ENCODE data around the gene TBC1D22A.

- TF ChIP-seq CTCF (IDR thresholded peaks at IDR 0.05; ENCODE audit: low read depth, low read length, missing input control), result no peak
- TF ChIP-seq, protein P1, sequence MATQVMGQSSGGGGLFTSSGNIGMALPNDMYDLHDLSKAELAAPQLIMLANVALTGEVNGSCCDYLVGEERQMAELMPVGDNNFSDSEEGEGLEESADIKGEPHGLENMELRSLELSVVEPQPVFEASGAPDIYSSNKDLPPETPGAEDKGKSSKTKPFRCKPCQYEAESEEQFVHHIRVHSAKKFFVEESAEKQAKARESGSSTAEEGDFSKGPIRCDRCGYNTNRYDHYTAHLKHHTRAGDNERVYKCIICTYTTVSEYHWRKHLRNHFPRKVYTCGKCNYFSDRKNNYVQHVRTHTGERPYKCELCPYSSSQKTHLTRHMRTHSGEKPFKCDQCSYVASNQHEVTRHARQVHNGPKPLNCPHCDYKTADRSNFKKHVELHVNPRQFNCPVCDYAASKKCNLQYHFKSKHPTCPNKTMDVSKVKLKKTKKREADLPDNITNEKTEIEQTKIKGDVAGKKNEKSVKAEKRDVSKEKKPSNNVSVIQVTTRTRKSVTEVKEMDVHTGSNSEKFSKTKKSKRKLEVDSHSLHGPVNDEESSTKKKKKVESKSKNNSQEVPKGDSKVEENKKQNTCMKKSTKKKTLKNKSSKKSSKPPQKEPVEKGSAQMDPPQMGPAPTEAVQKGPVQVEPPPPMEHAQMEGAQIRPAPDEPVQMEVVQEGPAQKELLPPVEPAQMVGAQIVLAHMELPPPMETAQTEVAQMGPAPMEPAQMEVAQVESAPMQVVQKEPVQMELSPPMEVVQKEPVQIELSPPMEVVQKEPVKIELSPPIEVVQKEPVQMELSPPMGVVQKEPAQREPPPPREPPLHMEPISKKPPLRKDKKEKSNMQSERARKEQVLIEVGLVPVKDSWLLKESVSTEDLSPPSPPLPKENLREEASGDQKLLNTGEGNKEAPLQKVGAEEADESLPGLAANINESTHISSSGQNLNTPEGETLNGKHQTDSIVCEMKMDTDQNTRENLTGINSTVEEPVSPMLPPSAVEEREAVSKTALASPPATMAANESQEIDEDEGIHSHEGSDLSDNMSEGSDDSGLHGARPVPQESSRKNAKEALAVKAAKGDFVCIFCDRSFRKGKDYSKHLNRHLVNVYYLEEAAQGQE (IDR thresholded peaks at IDR 0.05), result no peak
- TF ChIP-seq GABPA (IDR thresholded peaks at IDR 0.05 in 1 of 2, conservative IDR thresholded peaks at IDR 0.05 in 1 of 2), result no peak
- no peak for TF ChIP-seq RXRA (IDR thresholded peaks at IDR 0.05)
- no peak for TF ChIP-seq TAF1 (conservative IDR thresholded peaks at IDR 0.05)
These were observed 195.1 kb downstream of the TBC1D22A start for GRCh38 chr22:46957521-46957920.
